HL-60 (cell line): ENCODE measurements around the gene ASCC2.

ENCODE experiments used
- CTCF ChIP-seq: IDR thresholded peaks from one replicate; pipeline ENCODE4 v1.5.1; 2011; ENCODE audit warnings: low read length, control low read depth, inconsistent platforms; ENCODE audit not compliant: insufficient read depth
- GABPA ChIP-seq: IDR thresholded peaks from 2 replicates; pipeline ENCODE4 v1.6.1; 2012; ENCODE audit warnings: low read depth
- POLR2AphosphoS5 ChIP-seq: IDR thresholded peaks from 2 replicates; pipeline ENCODE4 v1.6.1; 2012; ENCODE audit warnings: low read depth
- SPI1 ChIP-seq: IDR thresholded peaks from 2 replicates; pipeline ENCODE4 v1.6.1; 2012; ENCODE audit warnings: low read depth, mild to moderate bottlenecking, borderline replicate concordance

DNA sequence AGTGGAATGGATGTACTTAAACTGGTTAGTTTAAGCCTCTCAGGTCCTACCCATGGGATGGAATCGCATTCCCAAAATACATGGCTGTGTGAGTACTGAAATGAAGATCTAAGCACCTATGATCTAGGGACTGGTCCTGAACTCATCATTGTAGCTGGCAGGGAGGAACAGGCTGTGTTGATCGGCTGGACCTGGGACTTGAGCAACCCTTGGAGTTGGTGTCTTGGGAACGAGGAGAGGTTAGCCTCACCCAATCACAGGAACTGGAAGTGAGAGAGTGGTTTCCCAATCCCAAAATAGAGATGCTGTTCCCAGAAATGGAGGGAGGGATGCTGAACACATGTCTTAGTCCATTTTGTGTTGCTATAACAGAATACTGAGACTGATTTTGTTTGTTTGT lies 16.4 kb upstream of the ASCC2 start:
- TF ChIP-seq CTCF = no peak
- TF ChIP-seq POLR2AphosphoS5 = no peak
- TF ChIP-seq SPI1 = no peak
- TF ChIP-seq GABPA = no peak
